ENCODE data around the gene PRR19.

DNA sequence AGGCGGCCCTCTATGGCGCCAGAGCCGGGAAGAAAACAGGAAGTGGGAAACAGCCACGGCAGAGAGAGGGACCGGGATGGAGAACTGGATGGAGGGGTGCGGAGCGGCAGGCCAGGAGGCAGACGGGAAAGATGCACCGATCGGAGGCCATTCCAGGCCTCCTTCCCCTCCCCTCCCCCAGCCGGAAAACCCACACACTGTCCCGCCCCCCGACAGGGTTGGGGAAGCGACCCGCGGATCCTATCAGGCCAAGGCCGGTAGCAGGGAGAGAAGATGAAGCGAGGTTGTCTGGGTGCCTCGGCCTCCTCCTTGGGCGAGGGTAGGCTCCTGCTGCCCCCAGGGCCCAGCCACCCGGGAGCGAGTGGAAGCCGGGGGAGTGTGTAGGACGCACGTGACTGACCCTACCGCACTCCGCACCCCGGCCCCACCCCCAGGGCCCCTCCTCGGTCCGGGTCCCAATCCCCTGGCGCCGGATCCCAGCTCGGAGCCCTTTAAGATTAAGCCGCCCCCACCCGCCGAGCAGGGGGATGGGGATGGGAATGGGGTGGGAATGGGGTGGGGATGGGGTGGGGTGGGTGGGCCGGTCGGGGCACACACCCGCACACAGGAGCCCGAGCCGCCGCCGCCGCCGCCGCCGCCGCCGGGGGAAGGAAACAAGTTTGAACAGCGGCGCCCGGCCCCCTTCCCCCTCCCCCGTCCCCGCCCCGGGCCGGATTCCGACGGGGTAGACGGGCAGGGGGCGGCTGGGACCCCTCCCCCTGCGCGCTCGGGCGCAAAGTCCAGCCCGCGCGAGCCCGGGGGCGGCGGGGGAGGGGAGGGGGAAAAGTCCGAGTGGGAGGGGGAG, 48.5 kb upstream of the PRR19 start:
- peak in 1 of 2 donors; percentile 33 for TF ChIP-seq POLR2A (IDR thresholded peaks at IDR 0.05)
- TF ChIP-seq, protein P1, sequence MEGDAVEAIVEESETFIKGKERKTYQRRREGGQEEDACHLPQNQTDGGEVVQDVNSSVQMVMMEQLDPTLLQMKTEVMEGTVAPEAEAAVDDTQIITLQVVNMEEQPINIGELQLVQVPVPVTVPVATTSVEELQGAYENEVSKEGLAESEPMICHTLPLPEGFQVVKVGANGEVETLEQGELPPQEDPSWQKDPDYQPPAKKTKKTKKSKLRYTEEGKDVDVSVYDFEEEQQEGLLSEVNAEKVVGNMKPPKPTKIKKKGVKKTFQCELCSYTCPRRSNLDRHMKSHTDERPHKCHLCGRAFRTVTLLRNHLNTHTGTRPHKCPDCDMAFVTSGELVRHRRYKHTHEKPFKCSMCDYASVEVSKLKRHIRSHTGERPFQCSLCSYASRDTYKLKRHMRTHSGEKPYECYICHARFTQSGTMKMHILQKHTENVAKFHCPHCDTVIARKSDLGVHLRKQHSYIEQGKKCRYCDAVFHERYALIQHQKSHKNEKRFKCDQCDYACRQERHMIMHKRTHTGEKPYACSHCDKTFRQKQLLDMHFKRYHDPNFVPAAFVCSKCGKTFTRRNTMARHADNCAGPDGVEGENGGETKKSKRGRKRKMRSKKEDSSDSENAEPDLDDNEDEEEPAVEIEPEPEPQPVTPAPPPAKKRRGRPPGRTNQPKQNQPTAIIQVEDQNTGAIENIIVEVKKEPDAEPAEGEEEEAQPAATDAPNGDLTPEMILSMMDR (IDR thresholded peaks at IDR 0.05) = no peak
